ENCODE measurements around the gene MYO1B. TPM values are rescaled to one million over a fixed set of nuclear protein-coding genes. Genes with fewer than 3 reads are reported as not detected.
A peak's percentile ranks its signal among the peaks of the same experiment; 100 is the strongest.

MYO1B gene
- total RNA-seq, 1 experiment from 2014 or later, result 93.0 TPM

DNA sequence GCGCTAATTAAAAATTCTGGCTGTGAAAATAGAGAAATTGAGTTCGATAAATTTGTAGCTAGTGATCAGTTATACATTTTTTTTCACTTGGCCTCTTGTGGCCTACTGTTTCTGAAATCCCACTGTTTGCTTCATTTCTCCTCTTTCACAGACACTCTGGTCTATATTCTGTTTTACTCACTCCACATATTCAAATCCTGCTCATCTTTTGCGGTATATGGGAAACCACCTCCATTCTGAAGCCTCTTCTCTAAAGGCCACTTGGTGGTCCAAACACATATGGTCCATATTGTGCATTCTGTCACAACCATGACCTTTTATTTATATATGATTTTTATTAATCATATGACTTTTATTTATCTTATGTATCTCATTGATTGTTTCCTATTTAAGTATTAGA is 67.0 kb downstream of the MYO1B start:
- no peaks in the 10 kb centered on the region for H3K9me3 ChIP-seq (ENCODE audit: low read length)
- peaks cover 9% of the 10 kb centered on the region for H3F3A ChIP-seq (ENCODE audit: low read length, unreplicated experiment)
- H4K20me1 ChIP-seq (ENCODE audit: low read length), result no peaks in the 10 kb centered on the region
- peaks cover 80% of the 10 kb centered on the region for H3K79me2 ChIP-seq (ENCODE audit: low read length)
- DNase-seq (no peak), ATAC-seq (no peak)
- H3K36me3 ChIP-seq (ENCODE audit: low read depth, low read length), result no peaks in the 10 kb centered on the region
- no TSS peak for BruUV-seq (replicated peaks)
- ChIA-PET CTCF (no interaction called here), POLR2A (ENCODE audit: unreplicated experiment) (no interaction called here)
- intact Hi-C loops (cut with micrococcal nuclease), result loop anchor here (5.0 kb wide), 2 partner anchors 65 to 145 kb away; partner anchors contain the start of gene MYO1B
- no peaks in the 10 kb centered on the region for H3K9me2 ChIP-seq (replicated peaks; ENCODE audit: low read length)
- H3K9ac ChIP-seq (ENCODE audit: low read length), result no peak overlapping the region
- H3K27ac ChIP-seq (ENCODE audit: low read length), result peak overlapping the region; percentile 25
- peak overlapping the region; percentile 45 for H3K4me2 ChIP-seq (ENCODE audit: low read length)
- no peak for TF ChIP-seq EZH2phosphoT487 (IDR thresholded peaks at IDR 0.05; ENCODE audit: borderline replicate concordance, low read length)
- TF ChIP-seq, protein P1, sequence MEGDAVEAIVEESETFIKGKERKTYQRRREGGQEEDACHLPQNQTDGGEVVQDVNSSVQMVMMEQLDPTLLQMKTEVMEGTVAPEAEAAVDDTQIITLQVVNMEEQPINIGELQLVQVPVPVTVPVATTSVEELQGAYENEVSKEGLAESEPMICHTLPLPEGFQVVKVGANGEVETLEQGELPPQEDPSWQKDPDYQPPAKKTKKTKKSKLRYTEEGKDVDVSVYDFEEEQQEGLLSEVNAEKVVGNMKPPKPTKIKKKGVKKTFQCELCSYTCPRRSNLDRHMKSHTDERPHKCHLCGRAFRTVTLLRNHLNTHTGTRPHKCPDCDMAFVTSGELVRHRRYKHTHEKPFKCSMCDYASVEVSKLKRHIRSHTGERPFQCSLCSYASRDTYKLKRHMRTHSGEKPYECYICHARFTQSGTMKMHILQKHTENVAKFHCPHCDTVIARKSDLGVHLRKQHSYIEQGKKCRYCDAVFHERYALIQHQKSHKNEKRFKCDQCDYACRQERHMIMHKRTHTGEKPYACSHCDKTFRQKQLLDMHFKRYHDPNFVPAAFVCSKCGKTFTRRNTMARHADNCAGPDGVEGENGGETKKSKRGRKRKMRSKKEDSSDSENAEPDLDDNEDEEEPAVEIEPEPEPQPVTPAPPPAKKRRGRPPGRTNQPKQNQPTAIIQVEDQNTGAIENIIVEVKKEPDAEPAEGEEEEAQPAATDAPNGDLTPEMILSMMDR (conservative IDR thresholded peaks at IDR 0.05; ENCODE audit: low read depth, low read length), result no peak
- TF ChIP-seq EZH2 (IDR thresholded peaks at IDR 0.05; ENCODE audit: low read length, unreplicated experiment), result no peak
- no peaks in the 10 kb centered on the region for H3K27me3 ChIP-seq (ENCODE audit: low read length)
- H3K4me1 ChIP-seq (ENCODE audit: insufficient read depth, low read length), result peaks cover 25% of the 10 kb centered on the region
- H2AFZ ChIP-seq (ENCODE audit: low read length), result peak overlapping the region; percentile 41; the same call in 1 of the 2 replicates
- no peak overlapping the region for H3K4me3 ChIP-seq (ENCODE audit: low read length)

DNA sequence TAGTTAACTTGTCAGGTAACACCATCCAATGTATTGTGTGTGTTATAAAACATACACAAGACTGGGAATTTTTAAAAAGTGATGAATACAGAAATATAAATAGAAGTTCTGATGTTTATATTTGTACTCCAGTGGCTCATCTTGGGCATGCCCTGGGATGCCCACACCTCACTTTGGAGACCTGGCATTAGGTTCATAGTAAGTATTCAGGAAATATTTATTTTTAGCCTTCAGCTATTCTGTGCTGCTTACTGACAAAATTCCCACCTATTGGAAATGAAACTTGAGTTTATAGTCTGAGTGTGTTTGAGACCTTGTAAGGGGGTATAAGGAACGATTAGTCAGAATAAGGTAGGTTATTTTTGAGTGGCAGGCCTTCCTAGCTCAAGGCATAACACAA is 67.5 kb downstream of the MYO1B start:
- no TSS peak for BruUV-seq (replicated peaks)
- CTCF ChIA-PET, result no interaction called here
- Histone ChIP-seq H3K9me2 (replicated peaks; ENCODE audit: low read length) (no peaks in the 10 kb centered on the region), H4K20me1 (ENCODE audit: low read length) (no peaks in the 10 kb centered on the region), H3K4me1 (ENCODE audit: insufficient read depth, low read length) (peaks cover 27% of the 10 kb centered on the region), H3F3A (ENCODE audit: low read length, unreplicated experiment) (peaks cover 9% of the 10 kb centered on the region), H3K9me3 (ENCODE audit: low read length) (no peaks in the 10 kb centered on the region), H2AFZ (ENCODE audit: low read length) (no peak overlapping the region), H3K36me3 (ENCODE audit: low read depth, low read length) (no peaks in the 10 kb centered on the region), H3K27me3 (ENCODE audit: low read length) (no peaks in the 10 kb centered on the region), H3K4me2 (ENCODE audit: low read length) (no peak overlapping the region), H3K27ac (ENCODE audit: low read length) (no peak overlapping the region), H3K79me2 (ENCODE audit: low read length) (peaks cover 80% of the 10 kb centered on the region), H3K4me3 (ENCODE audit: low read length) (no peak overlapping the region), H3K9ac (ENCODE audit: low read length) (no peak overlapping the region)
- DNase-seq (no peak), ATAC-seq (no peak)
- intact Hi-C loops (cut with micrococcal nuclease), result loop anchor here (5.0 kb wide), 2 partner anchors 65 to 145 kb away; partner anchors contain the start of gene MYO1B
- TF ChIP-seq, protein P1 (conservative IDR thresholded peaks at IDR 0.05; ENCODE audit: low read depth, low read length), result no peak
- TF ChIP-seq EZH2phosphoT487 (IDR thresholded peaks at IDR 0.05; ENCODE audit: borderline replicate concordance, low read length), result no peak
- no peak for TF ChIP-seq EZH2 (IDR thresholded peaks at IDR 0.05; ENCODE audit: low read length, unreplicated experiment)
- POLR2A ChIA-PET (ENCODE audit: unreplicated experiment), result no interaction called here

DNA sequence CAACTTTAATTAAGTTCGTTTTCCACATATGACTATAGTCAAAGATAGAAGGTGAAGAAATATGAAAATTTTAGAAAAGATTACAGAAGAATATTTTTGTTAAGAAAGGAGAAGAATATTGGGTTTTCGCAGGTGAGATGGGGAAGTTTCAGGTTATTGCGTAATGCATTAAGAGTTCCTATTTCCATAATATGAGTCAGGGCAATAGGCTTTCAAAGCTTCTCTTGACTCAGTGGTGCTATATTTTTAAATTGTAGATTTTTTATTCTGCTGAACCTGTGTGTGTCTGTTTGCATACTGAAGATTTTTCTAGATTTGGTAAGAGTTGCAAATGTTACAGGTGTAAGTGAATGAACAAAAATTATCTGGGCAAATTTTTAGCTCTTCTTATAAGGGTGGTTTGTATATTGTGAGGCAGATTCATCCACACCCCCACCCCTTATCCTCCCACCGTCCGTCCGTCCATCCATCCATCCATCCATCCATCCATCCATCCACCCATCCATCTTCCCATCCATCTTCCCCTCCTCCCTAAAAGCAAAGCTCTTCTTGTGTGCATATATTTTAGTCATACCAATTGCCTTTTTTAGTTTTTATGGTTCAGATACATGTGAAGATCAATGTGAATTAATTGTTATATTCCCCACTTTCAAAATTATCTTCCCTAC is 69.6 kb downstream of the MYO1B start:
- Histone ChIP-seq H3K9me3 (ENCODE audit: low read length) (no peaks in the 10 kb centered on the region), H2AFZ (ENCODE audit: low read length) (no peak overlapping the region), H3K36me3 (ENCODE audit: low read depth, low read length) (no peaks in the 10 kb centered on the region), H3K27ac (ENCODE audit: low read length) (no peak overlapping the region), H4K20me1 (ENCODE audit: low read length) (no peaks in the 10 kb centered on the region), H3K4me1 (ENCODE audit: insufficient read depth, low read length) (peaks cover 48% of the 10 kb centered on the region), H3K9me2 (replicated peaks; ENCODE audit: low read length) (no peaks in the 10 kb centered on the region; the same call in 1 of the 2 replicates), H3K79me2 (ENCODE audit: low read length) (peaks cover 78% of the 10 kb centered on the region), H3K27me3 (ENCODE audit: low read length) (no peaks in the 10 kb centered on the region), H3K4me2 (ENCODE audit: low read length) (no peak overlapping the region), H3K9ac (ENCODE audit: low read length) (no peak overlapping the region), H3K4me3 (ENCODE audit: low read length) (no peak overlapping the region), H3F3A (ENCODE audit: low read length, unreplicated experiment) (peaks cover 9% of the 10 kb centered on the region)
- no TSS peak for BruUV-seq (replicated peaks)
- ATAC-seq, result no peak
- CTCF ChIA-PET, result no interaction called here
- POLR2A ChIA-PET (ENCODE audit: unreplicated experiment), result no interaction called here
- no peak for DNase-seq
- intact Hi-C loops (cut with micrococcal nuclease), result loop anchor here (5.0 kb wide), 2 partner anchors 68 to 148 kb away; partner anchors contain the start of gene MYO1B
- TF ChIP-seq, protein P1 (conservative IDR thresholded peaks at IDR 0.05; ENCODE audit: low read depth, low read length), result no peak
- TF ChIP-seq EZH2 (IDR thresholded peaks at IDR 0.05; ENCODE audit: low read length, unreplicated experiment) (no peak), EZH2phosphoT487 (IDR thresholded peaks at IDR 0.05; ENCODE audit: borderline replicate concordance, low read length) (no peak)

Measured in PC-3 (cell line).